Hematopoietic multipotent progenitor cell treated with erythropoietin and hydrocortisone succinate and interleukin-3 and kit ligand, for 15 days (in vitro differentiated cells): Measurements from ENCODE around the gene RIIAD1.
"Not testable (repeated sequence)": the region's sequence is repeated elsewhere in the genome, so short reads cannot be mapped to it uniquely, and the experiment has no call there.

Experiments
- DNase-seq: peaks from one replicate; pipeline ENCODE4 v3.0.0-alpha.2; 2015; ENCODE audit warnings: low spot score

RIIAD1 gene, protein sequence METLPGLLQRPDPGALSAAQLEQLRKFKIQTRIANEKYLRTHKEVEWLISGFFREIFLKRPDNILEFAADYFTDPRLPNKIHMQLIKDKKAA

GRCh38 chr1:151720974-151721787 is at the start of gene RIIAD1:
Gene RIIAD1 (plus strand): TSS chr1:151721522. CDS start chr1:151721537, 15 bp downstream.
- no peak for DNase-seq

GRCh38 chr1:151673407-151673806 is 47.9 kb upstream of the RIIAD1 start:
- no peak for DNase-seq

DNA sequence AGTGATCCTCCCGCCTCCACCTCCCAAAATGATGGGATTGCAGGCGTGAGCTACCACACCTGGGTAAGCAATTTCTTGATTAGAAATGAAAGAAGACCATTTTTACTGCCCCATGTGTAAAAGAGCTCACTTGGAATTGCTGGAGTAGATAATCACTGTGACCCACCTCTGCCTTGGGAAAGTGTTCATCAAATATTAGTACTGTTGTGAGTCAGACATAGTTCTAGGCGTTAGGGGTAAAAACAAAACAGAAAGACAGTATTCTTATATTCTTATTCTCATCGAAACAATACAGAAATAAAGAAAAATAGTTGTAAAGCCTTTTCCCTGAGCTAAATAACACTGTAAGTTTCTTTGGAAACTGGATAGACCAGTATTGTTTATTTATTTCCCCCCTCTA is 40.9 kb upstream of the RIIAD1 start:
- no peak for DNase-seq

DNA sequence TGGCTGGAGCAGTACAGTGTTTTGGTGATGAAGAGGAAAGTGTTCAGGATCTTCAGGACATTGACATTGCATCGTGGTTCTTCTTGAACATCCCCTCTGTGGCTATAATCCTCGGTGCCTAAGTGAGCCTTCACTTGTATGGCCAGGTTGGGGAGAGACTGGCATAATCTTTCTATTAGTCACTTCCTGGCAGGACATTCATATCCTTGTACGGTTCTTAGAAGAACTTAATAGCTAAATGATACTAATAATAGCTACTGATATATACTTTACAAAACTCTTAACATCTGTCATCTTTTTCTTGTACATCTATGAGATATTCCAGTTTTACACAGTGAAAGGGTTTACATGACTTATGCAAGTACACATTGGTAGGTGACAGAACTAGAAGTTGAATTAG is 40.5 kb upstream of the RIIAD1 start:
- no peak for DNase-seq

- no peak for DNase-seq
Observed at GRCh38 chr1:151681923-151682322, 39.4 kb upstream of the RIIAD1 start.

GRCh38 chr1:151682901-151683300 is 38.4 kb upstream of the RIIAD1 start:
- not testable (repeated sequence) for DNase-seq

DNA sequence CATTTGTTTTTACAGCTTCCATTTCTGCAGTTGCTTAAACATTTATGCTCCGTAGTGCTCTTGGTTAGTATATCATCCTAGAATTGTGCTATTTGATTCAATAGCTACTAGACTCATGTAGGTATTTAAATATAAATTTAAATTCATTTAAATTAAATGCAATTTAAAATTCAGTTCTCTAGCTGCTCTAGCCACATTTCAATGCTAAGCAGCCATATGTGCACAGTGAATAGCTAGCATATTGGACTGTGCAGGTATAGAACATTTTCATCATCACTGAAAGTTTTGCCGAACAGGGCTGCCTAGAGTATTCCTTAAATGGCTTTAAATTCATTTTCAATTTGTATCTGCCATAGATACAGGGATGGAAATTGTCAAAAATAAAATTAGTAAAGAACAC is 37.2 kb upstream of the RIIAD1 start:
- no peak for DNase-seq

GRCh38 chr1:151686561-151686960 is 34.8 kb upstream of the RIIAD1 start:
- DNase-seq = no peak

- no peak for DNase-seq
Observed at GRCh38 chr1:151689494-151689893, 31.8 kb upstream of the RIIAD1 start.

DNA sequence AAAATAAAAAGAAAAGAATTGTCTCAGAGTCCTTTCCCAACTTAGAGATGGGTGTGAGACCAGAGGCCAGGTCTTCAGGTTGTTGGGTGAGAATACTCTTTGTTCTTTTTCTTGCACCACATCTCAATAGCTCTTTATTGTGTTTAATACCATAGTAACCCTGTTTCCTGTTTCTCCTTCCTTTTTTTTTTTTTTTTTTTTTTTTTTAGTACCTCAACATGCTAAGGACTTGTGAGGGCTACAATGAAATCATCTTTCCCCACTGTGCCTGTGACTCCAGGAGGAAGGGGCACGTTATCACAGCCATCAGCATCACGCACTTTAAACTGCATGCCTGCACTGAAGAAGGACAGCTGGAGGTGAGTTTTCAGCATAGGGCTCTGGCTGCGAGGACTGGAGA is 29.1 kb upstream of the RIIAD1 start:
- no peak for DNase-seq

GRCh38 chr1:151693057-151693651 is 28.2 kb upstream of the RIIAD1 start:
- DNase-seq = peak; percentile 52

GRCh38 chr1:151701515-151701914 is 19.8 kb upstream of the RIIAD1 start:
- no peak for DNase-seq

- no peak for DNase-seq
Observed at GRCh38 chr1:151702936-151703335, 18.4 kb upstream of the RIIAD1 start.

DNA sequence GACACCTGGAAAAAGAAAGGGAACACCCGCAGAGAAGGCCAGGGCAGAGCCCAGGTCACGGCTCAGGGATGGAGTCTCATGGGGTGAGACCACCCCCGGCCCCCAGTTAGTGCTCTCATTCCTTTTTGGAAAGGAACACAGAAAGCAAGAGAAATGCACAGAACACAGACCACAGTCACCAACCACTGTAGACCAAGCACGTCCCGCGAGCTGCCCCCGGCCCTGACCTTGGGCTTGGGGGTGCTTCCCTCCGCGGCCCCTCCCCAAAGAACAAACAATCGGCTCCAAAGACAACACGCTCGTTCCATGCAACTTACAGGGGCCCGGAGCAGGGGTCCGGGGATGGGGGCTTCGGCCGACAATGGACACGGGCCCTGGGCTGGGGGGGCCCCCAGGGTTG is 17.5 kb upstream of the RIIAD1 start:
- no peak for DNase-seq

- DNase-seq = no peak
Observed at GRCh38 chr1:151704246-151704645, 17.1 kb upstream of the RIIAD1 start.

DNA sequence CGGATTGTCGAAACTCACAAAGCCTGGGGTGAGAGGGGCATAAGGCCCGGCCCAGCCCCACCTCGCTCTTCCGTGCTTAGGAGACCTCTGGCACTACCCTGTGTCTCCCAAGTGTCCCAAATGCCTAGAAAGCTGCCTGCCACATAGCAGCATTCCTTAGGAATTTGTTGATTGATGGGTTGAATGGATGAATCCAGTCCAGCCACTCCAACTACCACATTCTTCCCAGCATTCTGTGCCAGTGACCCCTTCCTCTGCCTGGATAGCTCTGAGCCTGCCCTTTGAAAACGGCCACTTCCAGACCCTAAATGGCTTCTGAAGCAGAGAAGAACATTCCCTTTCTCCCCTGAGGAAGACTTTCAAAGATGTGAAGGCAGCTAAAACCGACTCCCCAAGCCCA is 16.2 kb upstream of the RIIAD1 start:
- no peak for DNase-seq

- no peak for DNase-seq
Observed at GRCh38 chr1:151705753-151706463, 15.4 kb upstream of the RIIAD1 start.

DNA sequence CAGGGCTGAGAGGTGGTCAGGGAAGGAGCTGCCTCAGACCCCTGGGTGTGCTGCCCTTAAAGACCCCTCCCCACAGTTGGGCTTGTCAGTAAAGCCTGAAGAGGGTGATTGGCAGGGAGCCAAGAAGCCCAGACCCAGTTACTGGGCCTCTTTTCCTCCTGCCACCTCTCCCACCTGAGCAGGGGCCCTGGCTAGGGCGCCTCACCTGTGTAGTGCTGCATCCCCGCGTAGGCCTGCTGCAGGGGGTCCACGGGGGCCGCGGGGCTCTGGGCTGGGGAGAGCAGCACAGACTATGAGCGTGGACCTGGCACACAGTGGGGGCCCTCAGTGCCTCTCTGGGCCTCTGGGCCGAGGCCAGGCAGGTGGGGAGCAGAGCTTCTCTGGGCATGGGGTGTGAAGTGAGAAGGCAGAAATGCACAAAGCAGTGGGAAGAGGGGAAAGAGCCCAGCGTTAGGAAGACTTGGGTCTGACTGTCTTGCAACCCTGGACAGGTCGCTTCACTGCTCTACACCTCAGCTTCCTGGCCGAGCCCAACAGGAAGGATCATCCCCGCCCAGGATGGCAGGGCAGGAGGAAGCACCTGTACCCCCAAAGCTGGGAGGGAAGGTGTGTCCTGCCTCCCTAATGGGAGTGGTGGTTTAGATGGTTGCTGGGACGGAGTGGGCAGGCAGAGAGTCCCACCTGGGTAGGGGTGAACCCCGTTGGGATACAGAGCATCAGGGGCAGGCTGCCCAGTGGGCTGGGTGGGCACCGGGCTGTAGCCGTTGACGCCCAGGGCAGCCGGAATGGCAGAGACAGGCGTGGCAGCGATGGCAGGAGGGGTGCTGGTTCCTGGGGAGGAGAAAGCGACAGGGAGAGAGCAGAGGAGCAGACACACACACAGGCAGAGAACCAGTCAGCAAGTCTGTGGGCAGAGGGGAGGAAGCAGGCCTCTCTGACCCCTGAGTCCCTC is 14.6 kb upstream of the RIIAD1 start:
- no peak for DNase-seq

- no peak for DNase-seq
Observed at GRCh38 chr1:151707541-151708065, 13.7 kb upstream of the RIIAD1 start.

- no peak for DNase-seq
Observed at GRCh38 chr1:151708891-151709290, 12.4 kb upstream of the RIIAD1 start.

DNA sequence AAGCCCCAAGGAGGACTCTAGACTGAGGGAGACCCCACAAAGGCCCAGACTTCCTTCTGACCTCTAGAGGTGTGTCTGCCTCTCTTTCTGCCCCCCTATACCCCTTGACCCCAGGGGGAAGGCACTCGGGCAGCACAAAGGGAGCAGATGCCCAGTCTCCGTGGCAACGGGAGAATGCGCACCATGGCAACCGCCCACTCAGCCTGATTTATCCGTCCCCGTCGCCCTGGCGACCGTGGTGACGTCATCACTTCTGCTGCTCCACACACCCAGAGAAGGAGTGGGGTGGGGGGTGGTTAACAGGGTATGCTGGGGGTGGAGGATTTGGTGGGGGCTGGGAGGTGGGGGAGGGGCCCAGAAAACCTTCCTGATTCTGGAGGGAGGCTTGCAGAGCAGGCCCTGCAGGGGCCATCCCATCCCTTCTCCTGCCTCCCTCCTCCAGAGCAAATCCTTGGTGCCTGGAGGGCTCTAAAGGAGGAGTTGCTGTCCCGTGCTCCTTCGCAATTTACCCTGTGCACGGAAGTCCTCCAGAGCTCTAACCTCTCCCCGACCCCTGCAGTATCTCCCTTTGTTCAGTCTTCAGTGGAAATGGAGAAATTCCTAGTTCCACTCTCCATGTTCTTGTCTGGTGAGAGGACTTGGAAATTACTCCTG is 11.0 kb upstream of the RIIAD1 start:
- peak; percentile 31 for DNase-seq
